Aorta (tissue), 5 donors: ENCODE measurements around the gene AGAP1. TPM values are rescaled to one million over a fixed set of nuclear protein-coding genes. Genes with fewer than 3 reads are reported as not detected.

Experiments used
- ATAC-seq: fragments of 200-7000 bp; cut with Tn5 transposase; one replicate; pipeline ENCODE4 v1.9.1; 2022; ENCODE audit warnings: moderate library complexity; ENCODE audit not compliant: low FRiP score
- DNase-seq, 2 donors: peaks; one replicate each; pipeline ENCODE4 v3.0.0-alpha.2; 2020
- H3K27ac ChIP-seq, 2 donors: one replicate each; pipeline ENCODE4 v1.5.1; 2013; ENCODE audit warnings: low read length in 2 of 2, mild to moderate bottlenecking in 2 of 2, moderate library complexity in 2 of 2, control low read depth in 1 of 2, inconsistent platforms in 1 of 2, low read depth in 1 of 2
- H3K27me3 ChIP-seq, 2 donors: one replicate each; pipeline ENCODE4 v1.6.1; 2013; ENCODE audit warnings: control low read depth in 1 of 2, low read length in 1 of 2, mild to moderate bottlenecking in 1 of 2, moderate library complexity in 1 of 2; ENCODE audit not compliant: insufficient read depth in 2 of 2, control insufficient read depth in 1 of 2
- H3K36me3 ChIP-seq, 2 donors: one replicate each; pipeline ENCODE4 v1.6.1; 2013; ENCODE audit warnings: control low read depth in 1 of 2, low read length in 1 of 2, mild to moderate bottlenecking in 1 of 2; ENCODE audit not compliant: insufficient read depth in 2 of 2, control insufficient read depth in 1 of 2
- H3K4me1 ChIP-seq, 2 donors: one replicate each; pipeline ENCODE4 v1.6.1; 2013; ENCODE audit warnings: low read length in 2 of 2, control low read depth in 1 of 2, mild to moderate bottlenecking in 1 of 2, moderate library complexity in 1 of 2; ENCODE audit not compliant: insufficient read depth in 2 of 2, control insufficient read depth in 1 of 2
- H3K4me3 ChIP-seq, 2 donors: one replicate each; pipeline ENCODE4 v1.5.1; 2013; ENCODE audit warnings: low read length in 2 of 2, control low read depth in 1 of 2, mild to moderate bottlenecking in 1 of 2
- H3K9me3 ChIP-seq: one replicate; pipeline ENCODE4 v1.6.1; 2013; ENCODE audit warnings: mild to moderate bottlenecking, low read length; ENCODE audit not compliant: control insufficient read depth
- WGBS, 2 donors: extraction: QIAGEN DNeasy Blood & Tissue Kit; methylation state at CpG; one replicate each; pipeline ENCODE4 v1.1.7; 2013; 5-methylcytosine and 5-hydroxymethylcytosine counted together
- intact Hi-C, 2 donors: fragments of 100-400 bp; cut with DNase I; formaldehyde crosslinking; loops; one replicate each; pipeline versions ENCODE4 v1.14.2 to v1.15.0; 2022
- polyA plus RNA-seq, 2 donors: library from polyadenylated mRNA; stranded (reverse); fragments of 200-250 nt; gene quantifications; one replicate each; pipeline ENCODE4 v1.2.3, GENCODE V29; 2013
- total RNA-seq, 2 donors: library from RNA; stranded (reverse); fragmentation: NEBNext Ultra II Directional; extraction: Animal tissue kit (Norgen Biotek cat#: 25700); gene quantifications; one replicate each; pipeline ENCODE4 v1.2.1, GENCODE V29; 2021
- donor health status: healthy with polysubstance abuse.
- donor health status: Bipolar disorder and iron deficiency.
- donor health status: DM: no; HTN: no; CAD: no.
- donor health status: DM: no; HTN: no; CAD: no.
- donor health status: DM: yes; HTN: yes; CAD: no.

Gene AGAP1
- total and polyA plus RNA-seq, 4 donors = 3.0 to 32.7 (median 12.7) TPM

- Histone ChIP-seq H3K27me3 (no peaks in the 10 kb centered on the region), H3K4me1 (no peaks in the 10 kb centered on the region), H3K4me3 (no peak overlapping the region), H3K27ac (no peak overlapping the region), H3K36me3 (peaks cover 0 to 2% of the 10 kb centered on the region in 2 donors), H3K9me3 (no peaks in the 10 kb centered on the region)
- ATAC-seq (no peak), DNase-seq (no peak)
- 98 to 100% methylated on average over 2 of the region's 2 CpGs for WGBS, 2 donors
- intact Hi-C loops = no loop called here
Observed at GRCh38 chr2:235999011-235999410, 505.2 kb downstream of the AGAP1 start.

GRCh38 chr2:236001166-236001828 lies 507.5 kb downstream of the AGAP1 start:
- H3K4me3 ChIP-seq = no peak overlapping the region
- H3K36me3 ChIP-seq = peaks cover 0 to 2% of the 10 kb centered on the region in 2 donors
- WGBS, 2 donors = 87 to 91% methylated on average over 20 of the region's 20 CpGs
- H3K4me1 ChIP-seq = no peaks in the 10 kb centered on the region
- no peaks in the 10 kb centered on the region for H3K27me3 ChIP-seq
- no peaks in the 10 kb centered on the region for H3K9me3 ChIP-seq
- ATAC-seq (no peak), DNase-seq (no peak)
- intact Hi-C loops = no loop called here
- no peak overlapping the region for H3K27ac ChIP-seq

DNA sequence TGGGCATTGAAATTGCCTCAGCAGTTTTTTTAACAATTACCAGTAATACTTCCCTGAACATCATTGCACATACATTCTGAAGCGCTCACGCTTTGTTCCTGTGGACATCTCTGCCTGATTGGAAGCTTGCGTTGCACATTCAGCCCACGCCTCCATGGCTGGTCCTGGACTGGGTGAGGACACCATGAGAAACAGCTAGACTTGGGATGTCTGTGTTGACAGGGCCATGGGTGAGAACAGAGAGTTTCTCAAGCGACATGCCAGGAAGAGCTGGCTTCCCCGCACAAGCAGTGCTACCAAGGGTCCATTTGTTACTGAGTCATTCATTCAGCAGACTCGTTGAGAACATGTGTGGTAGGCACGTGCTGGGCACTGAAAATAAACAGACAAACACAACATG lies 508.0 kb downstream of the AGAP1 start:
- H3K9me3 ChIP-seq = no peaks in the 10 kb centered on the region
- H3K27me3 ChIP-seq = no peaks in the 10 kb centered on the region
- intact Hi-C loops = no loop called here
- H3K27ac ChIP-seq = no peak overlapping the region
- no peaks in the 10 kb centered on the region for H3K4me1 ChIP-seq
- H3K36me3 ChIP-seq = peaks cover 0 to 2% of the 10 kb centered on the region in 2 donors
- DNase-seq (no peak), ATAC-seq (no peak)
- WGBS, 2 donors = 92% methylated on average over 8 of the region's 8 CpGs
- no peak overlapping the region for H3K4me3 ChIP-seq

DNA sequence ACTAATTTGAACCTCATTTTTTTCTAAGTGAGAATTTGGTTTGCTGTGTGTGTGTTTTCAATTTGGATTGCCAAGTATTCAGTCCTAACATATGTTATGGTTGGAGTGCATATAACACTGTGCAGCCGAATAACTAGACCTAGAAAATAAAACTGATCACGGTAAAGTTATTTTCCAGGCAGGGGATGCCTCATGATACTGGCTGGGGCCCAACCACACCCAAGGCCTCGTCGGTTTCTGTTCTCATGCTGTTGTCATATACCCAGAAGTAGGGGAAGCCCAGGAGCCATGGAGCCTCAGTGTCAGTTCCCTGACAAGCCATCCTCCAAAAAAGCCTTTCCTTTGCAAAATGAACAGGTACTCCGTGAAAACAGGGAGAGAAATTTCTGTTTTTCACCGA lies 514.2 kb downstream of the AGAP1 start:
- intact Hi-C loops = no loop called here
- ATAC-seq (no peak), DNase-seq (no peak)
- H3K4me1 ChIP-seq = no peaks in the 10 kb centered on the region
- H3K27ac ChIP-seq = no peak overlapping the region
- H3K36me3 ChIP-seq = no peaks in the 10 kb centered on the region
- H3K9me3 ChIP-seq = no peaks in the 10 kb centered on the region
- WGBS, 2 donors = 61 to 68% methylated on average over 6 of the region's 6 CpGs
- no peaks in the 10 kb centered on the region for H3K27me3 ChIP-seq
- H3K4me3 ChIP-seq = no peak overlapping the region

DNA sequence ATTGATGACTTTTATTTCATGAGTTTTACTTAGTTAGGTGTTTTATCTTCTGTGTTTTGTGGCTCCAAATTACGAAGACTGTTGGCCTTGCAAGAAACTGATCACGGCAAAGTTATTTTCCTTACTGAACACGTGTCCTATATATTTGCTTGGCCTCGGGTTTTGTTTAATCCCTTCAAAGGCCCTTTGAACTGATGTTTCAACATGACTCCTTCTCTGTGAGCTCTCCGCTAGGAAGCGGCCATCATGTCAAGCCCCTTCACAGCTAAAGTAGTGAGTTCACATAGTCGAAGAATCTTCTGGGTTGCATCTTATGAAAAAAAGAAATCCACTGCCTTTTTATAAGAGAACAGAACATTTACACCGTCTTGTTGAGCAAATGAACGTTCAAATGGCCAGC lies 515.0 kb downstream of the AGAP1 start:
- Histone ChIP-seq H3K9me3 (no peaks in the 10 kb centered on the region), H3K4me1 (no peaks in the 10 kb centered on the region), H3K27ac (no peak overlapping the region), H3K36me3 (no peaks in the 10 kb centered on the region), H3K4me3 (no peak overlapping the region), H3K27me3 (no peaks in the 10 kb centered on the region)
- ATAC-seq (no peak), DNase-seq (no peak)
- intact Hi-C loops = no loop called here
- WGBS, 2 donors = 94% methylated on average over 9 of the region's 9 CpGs

DNA sequence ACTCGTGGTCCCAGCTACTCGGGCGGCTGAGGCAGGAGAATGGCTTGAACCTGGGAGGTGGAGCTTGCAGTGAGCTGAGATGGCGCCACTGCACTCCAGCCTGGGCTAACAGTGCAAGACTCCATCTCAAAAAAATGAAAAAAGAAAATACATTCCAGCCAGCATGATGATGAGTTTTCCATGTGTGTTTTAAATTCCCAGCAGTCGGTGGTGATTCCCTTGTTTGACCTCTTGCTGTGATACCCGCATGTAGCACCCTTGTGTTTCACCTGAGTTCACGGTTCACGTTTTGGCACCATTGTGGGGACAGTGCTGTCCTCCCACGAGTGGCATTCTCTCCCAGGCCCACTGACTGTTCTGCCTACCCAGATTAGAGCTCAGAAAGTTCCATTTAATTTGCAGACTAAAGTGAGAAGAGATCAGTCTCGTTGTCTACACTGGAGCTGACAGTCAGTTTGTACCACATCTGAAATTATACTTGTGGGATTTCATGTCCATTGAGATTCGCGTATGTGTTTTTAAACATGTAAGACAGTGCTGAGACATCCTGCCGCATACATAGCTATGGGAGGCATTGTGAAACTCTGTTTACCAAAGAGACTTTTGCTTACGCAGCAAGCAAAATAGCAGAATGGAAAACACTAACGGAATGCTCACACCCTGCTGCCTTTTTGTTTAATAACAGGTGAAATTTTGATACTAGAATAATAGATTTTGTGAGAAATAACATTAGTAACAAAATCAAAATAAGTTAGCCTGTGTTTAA lies 517.3 kb downstream of the AGAP1 start:
- H3K27me3 ChIP-seq = no peaks in the 10 kb centered on the region
- no peaks in the 10 kb centered on the region for H3K9me3 ChIP-seq
- no peak for DNase-seq
- WGBS, 2 donors = 75 to 83% methylated on average over 15 of the region's 15 CpGs
- H3K27ac ChIP-seq = no peak overlapping the region
- ATAC-seq = no peak
- H3K4me3 ChIP-seq = no peak overlapping the region
- no peaks in the 10 kb centered on the region for H3K4me1 ChIP-seq
- H3K36me3 ChIP-seq = no peaks in the 10 kb centered on the region
- intact Hi-C loops = no loop called here

GRCh38 chr2:236012155-236012554 lies 518.3 kb downstream of the AGAP1 start:
- no peak for DNase-seq
- intact Hi-C loops = no loop called here
- H3K4me1 ChIP-seq = no peaks in the 10 kb centered on the region
- ATAC-seq = no peak
- no peak overlapping the region for H3K4me3 ChIP-seq
- H3K27me3 ChIP-seq = no peaks in the 10 kb centered on the region
- no peak overlapping the region for H3K27ac ChIP-seq
- H3K9me3 ChIP-seq = no peaks in the 10 kb centered on the region
- WGBS, 2 donors = 71 to 77% methylated on average over 8 of the region's 8 CpGs
- H3K36me3 ChIP-seq = no peaks in the 10 kb centered on the region

- no peak for ATAC-seq
- DNase-seq = no peak
- no peaks in the 10 kb centered on the region for H3K4me1 ChIP-seq
- H3K36me3 ChIP-seq = no peaks in the 10 kb centered on the region
- no peak overlapping the region for H3K4me3 ChIP-seq
- 57 to 58% methylated on average over 25 of the region's 25 CpGs for WGBS, 2 donors
- no peaks in the 10 kb centered on the region for H3K9me3 ChIP-seq
- intact Hi-C loops = no loop called here
- H3K27me3 ChIP-seq = no peaks in the 10 kb centered on the region
- H3K27ac ChIP-seq = no peak overlapping the region
Observed at GRCh38 chr2:236014408-236015131, 520.7 kb downstream of the AGAP1 start.
